ENCODE results near the gene IKBKE.

- TF ChIP-seq DPF2 (IDR thresholded peaks at IDR 0.05) (no peak), SP1 (IDR thresholded peaks at IDR 0.05; ENCODE audit: low read depth, low read length) (no peak)
These were observed 19.1 kb upstream of the IKBKE start for GRCh38 chr1:206451134-206451686.

All from GM12878 (cell line).